Lower leg skin (tissue), 4 donors: ENCODE results near the gene TMPRSS11A. TPM values are rescaled to one million over a fixed set of nuclear protein-coding genes. Genes with fewer than 3 reads are reported as not detected.

Experiments
- DNase-seq, 2 donors: peaks; one replicate each; pipeline ENCODE4 v3.0.0-alpha.2; 2019; ENCODE audit warnings: low spot score in 2 of 2
- H3K4me3 ChIP-seq: fragments of 200-600 bp; sonication (generic); 2 replicates; pipeline ENCODE4 v1.5.1; 2017; ENCODE audit warnings: mild to moderate bottlenecking, low read depth; ENCODE audit not compliant: poor library complexity, severe bottlenecking
- POLR2A ChIP-seq, 2 donors: fragments of 450-650 bp; IDR thresholded peaks; one replicate each; pipeline ENCODE4 v1.6.1; 2016 to 2017; ENCODE audit warnings: antibody characterized with exemption in 2 of 2, mild to moderate bottlenecking in 1 of 2, moderate library complexity in 1 of 2
- WGBS, 2 donors: methylation state at CpG; one replicate each; pipeline ENCODE4 v1.1.5; 2018; 5-methylcytosine and 5-hydroxymethylcytosine counted together
- intact Hi-C: fragments of 100-400 bp; cut with DNase I; formaldehyde crosslinking; loops from one replicate; pipeline ENCODE4 v1.15.0; 2023; ENCODE audit warnings: low total_unique reads
- total RNA-seq, 4 donors: library from RNA; depleted of rRNA; stranded (reverse); fragments of >200 nt; gene quantifications; one replicate each; pipeline ENCODE4 v1.1.0, GENCODE V29; 2016
- TF ChIP-seq, protein P1 (sequence below), 3 donors: fragments of 450-650 bp; IDR thresholded peaks; one replicate each; pipeline ENCODE4 v1.5.1; 2016; ENCODE audit warnings: antibody characterized with exemption in 3 of 3, mild to moderate bottlenecking in 3 of 3, moderate library complexity in 2 of 3

TMPRSS11A gene
- total RNA-seq, 4 donors from 2014 or later: not detected

GRCh38 chr4:67891645-67892044 is 71.6 kb downstream of the TMPRSS11A start:
- no peak for DNase-seq
- TF ChIP-seq, protein P1, sequence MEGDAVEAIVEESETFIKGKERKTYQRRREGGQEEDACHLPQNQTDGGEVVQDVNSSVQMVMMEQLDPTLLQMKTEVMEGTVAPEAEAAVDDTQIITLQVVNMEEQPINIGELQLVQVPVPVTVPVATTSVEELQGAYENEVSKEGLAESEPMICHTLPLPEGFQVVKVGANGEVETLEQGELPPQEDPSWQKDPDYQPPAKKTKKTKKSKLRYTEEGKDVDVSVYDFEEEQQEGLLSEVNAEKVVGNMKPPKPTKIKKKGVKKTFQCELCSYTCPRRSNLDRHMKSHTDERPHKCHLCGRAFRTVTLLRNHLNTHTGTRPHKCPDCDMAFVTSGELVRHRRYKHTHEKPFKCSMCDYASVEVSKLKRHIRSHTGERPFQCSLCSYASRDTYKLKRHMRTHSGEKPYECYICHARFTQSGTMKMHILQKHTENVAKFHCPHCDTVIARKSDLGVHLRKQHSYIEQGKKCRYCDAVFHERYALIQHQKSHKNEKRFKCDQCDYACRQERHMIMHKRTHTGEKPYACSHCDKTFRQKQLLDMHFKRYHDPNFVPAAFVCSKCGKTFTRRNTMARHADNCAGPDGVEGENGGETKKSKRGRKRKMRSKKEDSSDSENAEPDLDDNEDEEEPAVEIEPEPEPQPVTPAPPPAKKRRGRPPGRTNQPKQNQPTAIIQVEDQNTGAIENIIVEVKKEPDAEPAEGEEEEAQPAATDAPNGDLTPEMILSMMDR (IDR thresholded peaks at IDR 0.05): no peak
- TF ChIP-seq POLR2A (IDR thresholded peaks at IDR 0.05): no peak
- no peak overlapping the region for H3K4me3 ChIP-seq
- intact Hi-C loops: no loop called here

DNA sequence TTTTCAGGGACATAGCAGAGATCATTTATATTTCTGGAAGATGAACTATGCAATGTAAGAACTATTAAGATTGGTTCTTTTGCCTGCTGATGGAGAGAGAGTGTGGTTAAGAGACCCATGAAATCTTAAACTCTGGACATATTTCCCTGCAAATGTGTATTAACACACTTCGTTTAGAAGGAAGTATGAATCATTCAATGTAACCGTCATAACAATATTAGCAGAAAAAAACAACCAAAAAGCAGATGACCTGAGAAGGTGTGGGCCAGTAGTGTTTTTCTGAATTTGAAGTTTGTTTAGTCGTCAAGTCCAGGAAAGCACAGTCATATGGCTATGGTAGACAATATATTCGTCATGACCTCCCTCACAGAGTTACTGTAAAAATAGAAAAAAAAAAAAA is 77.0 kb downstream of the TMPRSS11A start:
- DNase-seq: no peak
- TF ChIP-seq POLR2A (IDR thresholded peaks at IDR 0.05): no peak
- TF ChIP-seq, protein P1 (IDR thresholded peaks at IDR 0.05): no peak
- intact Hi-C loops: no loop called here
- H3K4me3 ChIP-seq: no peak overlapping the region
- 68 to 73% methylated on average over 4 of the region's 4 CpGs for WGBS, 2 donors

DNA sequence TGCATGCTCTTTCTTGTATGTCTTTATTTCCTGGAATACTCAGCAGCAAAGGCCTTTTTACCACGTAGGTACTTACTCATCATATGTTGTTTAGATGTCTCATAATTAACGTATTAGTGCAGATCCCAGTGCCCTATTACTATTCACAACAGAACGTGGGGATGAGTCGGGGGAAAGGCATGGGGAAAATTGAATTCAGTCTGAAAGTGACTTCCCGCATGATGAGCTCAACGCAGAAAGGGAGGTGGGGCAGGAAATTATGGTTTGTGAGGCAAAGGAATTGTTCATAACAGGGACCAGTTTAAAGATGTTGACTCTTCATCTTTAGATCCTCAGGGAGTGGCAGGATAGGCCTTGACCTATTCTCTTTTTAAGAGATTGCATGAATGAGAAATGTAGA is 77.5 kb downstream of the TMPRSS11A start:
- intact Hi-C loops: no loop called here
- DNase-seq: no peak
- no peak overlapping the region for H3K4me3 ChIP-seq
- TF ChIP-seq, protein P1 (IDR thresholded peaks at IDR 0.05): no peak
- TF ChIP-seq POLR2A (IDR thresholded peaks at IDR 0.05): no peak
- WGBS, 2 donors: 37 to 46% methylated on average over 6 of the region's 6 CpGs

GRCh38 chr4:67884701-67885100 is 78.6 kb downstream of the TMPRSS11A start:
- intact Hi-C loops: loop anchor here (5.0 kb wide), 1 partner anchor 1262 kb away; no protein-coding TSS in a partner anchor
- no peak for DNase-seq
- TF ChIP-seq, protein P1 (IDR thresholded peaks at IDR 0.05): no peak
- no peak for TF ChIP-seq POLR2A (IDR thresholded peaks at IDR 0.05)
- H3K4me3 ChIP-seq: no peak overlapping the region

- 55% methylated on average over 1 of the region's 1 CpG for WGBS, 2 donors
- no peak within 1 kb of the TSS for H3K4me3 ChIP-seq
- TF ChIP-seq POLR2A (IDR thresholded peaks at IDR 0.05): no peak
- TF ChIP-seq, protein P1 (IDR thresholded peaks at IDR 0.05): no peak
- DNase-seq: no peak
- intact Hi-C loops: loop anchor here (5.0 kb wide), 1 partner anchor 1262 kb away; no protein-coding TSS in a partner anchor
These were observed 79.4 kb downstream of the TMPRSS11A start, which contains the start of gene TMPRSS11D for GRCh38 chr4:67883902-67884301. TMPRSS11D (minus strand) TSS chr4:67884002; CDS start chr4:67883933, 69 bp downstream.

- TF ChIP-seq POLR2A (IDR thresholded peaks at IDR 0.05): no peak
- TF ChIP-seq, protein P1 (IDR thresholded peaks at IDR 0.05): no peak
- 76 to 85% methylated on average over 5 of the region's 5 CpGs for WGBS, 2 donors
- intact Hi-C loops: loop anchor here (5.0 kb wide), 1 partner anchor 1261 kb away; no protein-coding TSS in a partner anchor
- no peak overlapping the region for H3K4me3 ChIP-seq
- DNase-seq: no peak
These were observed 79.8 kb downstream of the TMPRSS11A start for GRCh38 chr4:67883458-67883857.
